HCT116 (cell line): Measurements from ENCODE around the gene TEX10.

Experiments
- EGR1 ChIP-seq: IDR thresholded peaks from 2 replicates; pipeline ENCODE4 v1.6.1; 2012; ENCODE audit warnings: low read depth
- EZH2phosphoT487 ChIP-seq: fragments of 200-600 bp; IDR thresholded peaks from 2 replicates; pipeline ENCODE4 v1.6.1; 2018; ENCODE audit warnings: antibody characterized with exemption, borderline replicate concordance
- POLR2A ChIP-seq: IDR thresholded peaks from 2 replicates; pipeline ENCODE4 v1.7.0; 2011; ENCODE audit warnings: borderline replicate concordance; ENCODE audit not compliant: insufficient read depth, insufficient read length; ENCODE audit errors: extremely low read depth
- SP1 ChIP-seq: IDR thresholded peaks from 2 replicates; pipeline ENCODE4 v1.6.1; 2012; ENCODE audit warnings: low read depth
- TF ChIP-seq, protein P1 (sequence below), 3 experiments: fragments of 200-600 bp in 1 of 3; sonication (generic) in 1 of 3; IDR thresholded peaks in 2 of 3; conservative IDR thresholded peaks in 1 of 3; 2 replicates each; pipeline ENCODE4 v1.5.1; 2012 to 2017; ENCODE audit warnings: low read depth in 2 of 3, low read length in 2 of 3, antibody characterized with exemption in 1 of 3, borderline replicate concordance in 1 of 3, control low read depth in 1 of 3, mild to moderate bottlenecking in 1 of 3, mixed read lengths in 1 of 3, mixed run types in 1 of 3, moderate library complexity in 1 of 3; ENCODE audit not compliant: insufficient read depth in 1 of 3

DNA sequence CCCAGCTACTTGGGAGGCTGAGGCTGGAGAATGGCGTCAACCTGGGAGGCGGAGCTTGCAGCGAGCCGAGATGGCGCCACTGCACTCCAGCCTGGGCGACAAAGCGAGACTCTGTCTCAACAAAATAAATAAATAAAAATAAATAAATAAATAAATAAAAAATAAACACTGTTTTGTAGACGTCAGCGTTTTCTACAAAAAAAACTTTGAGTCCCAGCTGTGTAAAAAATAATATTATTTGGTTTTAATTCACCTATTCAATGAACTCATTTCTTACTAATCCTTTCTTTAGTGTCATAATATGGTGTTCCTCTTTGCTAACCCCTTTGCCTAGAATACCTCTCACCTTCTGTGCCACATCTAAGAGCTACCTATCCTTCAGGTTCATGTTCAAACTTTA, 44.0 kb upstream of the TEX10 start:
- TF ChIP-seq EZH2phosphoT487 = no peak
- TF ChIP-seq EGR1 = no peak
- TF ChIP-seq, protein P1, sequence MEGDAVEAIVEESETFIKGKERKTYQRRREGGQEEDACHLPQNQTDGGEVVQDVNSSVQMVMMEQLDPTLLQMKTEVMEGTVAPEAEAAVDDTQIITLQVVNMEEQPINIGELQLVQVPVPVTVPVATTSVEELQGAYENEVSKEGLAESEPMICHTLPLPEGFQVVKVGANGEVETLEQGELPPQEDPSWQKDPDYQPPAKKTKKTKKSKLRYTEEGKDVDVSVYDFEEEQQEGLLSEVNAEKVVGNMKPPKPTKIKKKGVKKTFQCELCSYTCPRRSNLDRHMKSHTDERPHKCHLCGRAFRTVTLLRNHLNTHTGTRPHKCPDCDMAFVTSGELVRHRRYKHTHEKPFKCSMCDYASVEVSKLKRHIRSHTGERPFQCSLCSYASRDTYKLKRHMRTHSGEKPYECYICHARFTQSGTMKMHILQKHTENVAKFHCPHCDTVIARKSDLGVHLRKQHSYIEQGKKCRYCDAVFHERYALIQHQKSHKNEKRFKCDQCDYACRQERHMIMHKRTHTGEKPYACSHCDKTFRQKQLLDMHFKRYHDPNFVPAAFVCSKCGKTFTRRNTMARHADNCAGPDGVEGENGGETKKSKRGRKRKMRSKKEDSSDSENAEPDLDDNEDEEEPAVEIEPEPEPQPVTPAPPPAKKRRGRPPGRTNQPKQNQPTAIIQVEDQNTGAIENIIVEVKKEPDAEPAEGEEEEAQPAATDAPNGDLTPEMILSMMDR (IDR thresholded peaks at IDR 0.05 in 2 of 3, conservative IDR thresholded peaks at IDR 0.05 in 1 of 3; ENCODE audit: borderline replicate concordance in 1 of 3, insufficient read depth in 1 of 3, low read depth in 2 of 3, low read length in 2 of 3) = no peak
- TF ChIP-seq SP1 = no peak
- TF ChIP-seq POLR2A = no peak
